GM19397 (cell line): ENCODE data around the gene B4GALT3.

Source experiments
- ATAC-seq: cut with Tn5 transposase; IDR thresholded peaks from one replicate; pipeline ENCODE4 v1.9.1; 2021; ENCODE audit warnings: mild to moderate bottlenecking, moderate library complexity; ENCODE audit not compliant: unreplicated experiment

B4GALT3 gene

DNA sequence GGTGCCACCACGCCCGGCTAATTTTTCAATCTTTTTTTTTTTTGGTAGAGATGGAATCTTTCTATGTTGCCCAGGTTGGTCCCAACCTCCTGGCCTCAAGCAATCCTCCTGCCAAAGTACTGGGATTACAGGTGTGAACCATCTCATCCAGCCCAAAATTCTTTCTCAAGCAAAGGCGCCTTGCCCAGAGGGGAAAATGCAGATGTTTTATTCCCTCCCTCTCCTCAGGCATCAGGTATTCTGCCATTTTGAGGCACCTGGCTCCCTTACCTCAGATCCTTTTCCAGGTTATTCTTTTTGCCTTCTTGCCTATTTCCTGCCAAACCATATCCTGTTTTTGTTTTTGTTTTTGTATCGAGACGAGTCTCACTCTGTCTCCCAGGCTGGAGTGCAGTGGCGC is 11.1 kb upstream of the B4GALT3 start:
- ATAC-seq: no peak

DNA sequence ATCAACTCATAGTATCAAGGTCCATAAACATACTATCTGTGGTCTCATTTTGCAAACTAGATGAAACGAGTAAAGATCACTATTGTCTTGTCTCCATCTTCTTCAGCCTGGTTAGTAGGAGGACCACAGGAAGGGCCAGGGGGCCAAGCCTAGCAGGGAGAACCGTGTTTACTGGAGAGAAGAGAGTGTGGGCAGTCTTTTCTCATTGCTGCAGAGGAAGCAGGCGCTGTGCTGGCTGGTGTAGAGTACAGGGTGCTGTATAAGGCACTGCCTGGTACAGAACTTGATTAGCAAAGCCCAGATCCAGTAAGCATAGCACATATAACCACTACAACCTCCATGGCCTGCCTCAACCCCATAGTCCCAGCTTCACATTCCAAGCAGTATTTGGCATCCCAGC is 10.0 kb upstream of the B4GALT3 start:
- no peak for ATAC-seq

DNA sequence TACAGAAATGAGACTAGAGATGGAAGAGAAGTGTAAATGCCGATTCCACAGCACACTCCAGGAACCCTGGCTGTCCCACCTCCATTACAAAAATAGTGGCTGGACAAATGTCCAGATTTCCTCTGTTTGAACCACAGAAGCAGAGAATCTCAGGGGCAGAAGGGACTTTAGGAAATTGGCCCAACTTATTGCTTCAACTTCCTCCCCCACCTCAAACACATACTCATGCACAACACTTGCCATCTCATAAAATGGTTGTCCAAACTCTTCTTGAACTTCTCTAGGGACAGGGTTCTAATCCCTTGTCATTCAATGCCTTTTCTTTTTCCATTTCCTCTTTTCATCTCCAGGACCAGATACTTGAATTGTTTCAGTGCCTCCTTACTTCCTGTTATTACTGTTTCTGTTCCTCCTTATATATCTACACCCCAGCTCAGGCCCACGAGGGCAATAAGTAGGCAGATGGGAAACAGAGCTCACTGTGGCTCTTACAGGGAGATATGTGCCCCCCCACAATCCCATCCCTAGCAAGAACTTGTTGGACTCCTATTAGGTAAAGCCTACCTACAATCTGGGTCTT is 8.5 kb upstream of the B4GALT3 start:
- peak; percentile 25 for ATAC-seq

DNA sequence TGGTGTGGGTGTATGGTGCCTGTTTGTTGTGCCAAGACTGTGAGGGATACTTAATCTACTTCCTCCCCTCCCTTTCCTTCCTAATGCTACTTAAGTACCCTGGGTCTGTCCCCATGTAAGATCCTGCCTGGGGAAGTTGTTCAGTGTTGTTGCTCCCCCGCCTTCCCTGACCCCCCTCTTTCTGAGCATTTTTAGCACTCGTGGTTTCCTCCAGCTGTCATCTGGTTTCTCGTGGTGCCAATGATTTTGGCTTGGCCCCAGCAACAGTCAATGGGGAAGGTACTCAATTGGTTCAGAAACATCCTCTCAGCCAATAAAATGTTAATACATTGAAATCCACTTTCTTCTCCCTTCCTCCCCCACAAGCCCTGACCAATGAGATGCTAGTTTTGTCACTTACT is 8.0 kb upstream of the B4GALT3 start:
- peak; percentile 54 for ATAC-seq

DNA sequence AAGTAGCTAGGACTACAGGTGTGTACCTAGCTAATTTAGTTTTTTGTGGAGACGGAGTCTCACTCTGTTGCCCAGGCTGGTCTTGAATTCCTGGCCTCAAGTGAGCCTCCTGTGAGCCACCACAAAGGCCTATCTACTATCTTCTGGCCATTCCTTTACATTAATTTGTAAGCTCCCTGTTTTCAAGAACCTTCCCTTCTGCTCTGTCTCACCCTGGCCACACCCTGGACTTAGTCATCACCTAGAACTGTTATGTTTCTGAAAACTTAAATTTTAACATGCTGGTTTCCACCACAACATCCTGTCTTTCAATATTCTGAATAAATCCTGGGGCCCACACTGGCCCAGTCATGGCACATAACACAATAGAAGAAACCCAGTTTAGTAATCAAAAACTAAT is 4.9 kb upstream of the B4GALT3 start:
- no peak for ATAC-seq

DNA sequence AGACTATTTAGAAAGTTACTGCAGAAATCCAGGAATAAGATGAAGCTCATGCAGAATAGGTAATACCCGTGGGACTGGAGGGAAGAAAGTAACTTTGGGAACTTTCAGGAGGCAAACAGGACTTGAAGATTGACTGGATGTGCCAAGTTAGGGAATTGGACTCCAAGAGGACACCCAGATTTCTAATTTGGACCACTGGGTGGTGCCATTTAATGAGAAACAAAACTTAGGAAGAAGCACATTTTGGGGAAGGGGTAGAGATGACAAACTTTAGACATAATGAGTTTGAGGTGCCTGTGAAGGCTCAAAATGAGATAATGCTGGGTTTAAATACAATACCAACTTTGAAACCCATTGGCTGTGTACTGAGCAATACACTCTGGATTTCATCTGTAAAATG is 3.3 kb upstream of the B4GALT3 start:
- no peak for ATAC-seq

DNA sequence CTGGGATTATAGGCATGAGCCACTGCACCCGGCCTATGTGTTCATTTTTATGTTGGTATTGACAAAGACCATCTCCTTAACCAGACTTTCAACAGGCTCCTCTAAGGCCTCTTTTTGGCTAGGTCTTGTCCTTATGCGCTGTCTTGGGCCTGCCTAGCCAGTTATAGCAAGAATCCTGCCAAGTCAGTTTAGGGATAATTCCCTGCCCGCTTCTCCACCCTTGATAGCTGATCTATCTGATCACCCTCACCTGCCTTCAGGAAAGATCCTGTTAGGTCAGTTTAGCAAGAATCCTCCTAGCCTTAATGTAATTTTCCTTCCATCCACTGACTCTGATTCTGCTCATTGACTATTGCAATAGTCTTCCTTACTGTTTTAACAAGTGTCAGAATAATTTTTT is 2.4 kb upstream of the B4GALT3 start:
- ATAC-seq: no peak

DNA sequence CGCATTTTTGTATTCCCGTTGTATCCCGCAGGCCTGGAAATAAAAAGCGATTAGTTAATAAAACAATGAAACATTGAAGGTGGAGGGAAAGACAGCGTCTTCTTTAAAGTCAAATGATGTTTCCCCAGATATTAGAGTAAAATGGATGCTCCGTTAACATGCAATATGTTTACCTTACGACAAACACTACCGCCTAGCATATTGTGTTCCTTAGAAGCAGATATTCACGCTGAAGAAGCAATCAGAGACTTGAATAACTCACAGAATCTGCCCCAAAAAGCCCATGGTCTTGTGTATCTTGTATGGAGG is 583 bp upstream of the B4GALT3 start:
- ATAC-seq: no peak

DNA sequence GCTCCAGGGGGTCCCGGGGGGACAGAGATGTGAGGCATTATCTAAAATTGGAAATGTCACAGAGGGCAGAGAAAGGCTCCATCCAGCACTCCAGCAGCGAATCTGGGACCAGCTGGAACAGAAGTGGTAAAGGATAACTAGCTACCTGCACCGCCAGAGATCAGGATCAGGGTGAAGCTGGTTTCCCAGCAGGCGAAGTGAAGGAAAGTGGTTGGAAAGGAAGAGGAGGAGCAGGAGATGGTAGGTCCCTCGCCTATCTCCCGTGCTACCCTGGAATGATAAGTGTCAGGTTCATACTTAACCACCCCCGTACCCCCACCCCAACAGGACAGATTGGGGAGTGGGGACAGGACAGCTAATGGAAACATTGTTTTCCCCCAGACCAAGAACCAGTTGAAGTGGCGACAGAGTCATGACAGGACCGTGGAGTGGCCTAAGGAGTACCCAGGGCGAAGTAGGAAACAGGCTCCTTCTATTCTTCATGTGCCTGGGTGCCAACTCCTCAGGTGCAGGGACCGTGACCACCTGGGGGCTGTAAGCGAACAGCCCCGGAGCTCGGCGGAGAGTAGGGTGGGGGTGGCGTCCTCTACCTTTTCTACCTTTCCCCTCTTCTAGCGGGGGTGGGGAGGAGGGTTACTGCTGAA is 717 bp downstream of the B4GALT3 start:
- no peak for ATAC-seq

DNA sequence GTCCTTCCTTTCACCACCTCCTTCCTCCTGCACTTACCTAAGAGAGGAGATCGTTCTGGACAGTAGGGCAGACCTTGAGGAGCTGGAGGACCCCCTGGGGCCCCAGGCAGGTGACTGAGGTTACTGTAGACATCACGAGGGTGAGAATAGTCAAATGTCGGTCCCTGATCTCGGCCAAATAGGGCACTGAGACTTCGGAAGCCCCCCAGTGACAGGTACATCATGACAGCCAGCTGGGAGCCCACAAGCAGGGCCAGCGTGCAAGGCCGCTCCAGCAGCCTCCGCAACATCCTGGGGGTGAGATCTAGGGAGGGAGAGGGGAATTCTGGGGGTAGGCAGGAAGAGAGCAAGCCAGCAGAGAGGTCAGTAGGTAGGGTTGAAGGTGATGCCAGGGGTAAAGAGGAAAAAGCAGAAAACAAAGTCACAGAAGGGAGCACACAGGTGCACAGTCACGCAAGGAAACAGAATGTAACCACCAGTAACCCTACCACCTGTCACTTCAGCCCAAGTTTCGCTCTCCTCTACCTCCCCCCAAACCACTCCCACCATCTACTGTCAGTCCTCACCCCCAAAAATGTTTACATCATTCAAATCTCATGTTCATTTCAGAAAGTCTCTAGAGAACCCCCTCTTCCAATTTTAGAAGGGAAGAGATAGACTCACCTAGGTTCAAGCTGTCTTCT is 1.4 kb downstream of the B4GALT3 start:
- no peak for ATAC-seq

DNA sequence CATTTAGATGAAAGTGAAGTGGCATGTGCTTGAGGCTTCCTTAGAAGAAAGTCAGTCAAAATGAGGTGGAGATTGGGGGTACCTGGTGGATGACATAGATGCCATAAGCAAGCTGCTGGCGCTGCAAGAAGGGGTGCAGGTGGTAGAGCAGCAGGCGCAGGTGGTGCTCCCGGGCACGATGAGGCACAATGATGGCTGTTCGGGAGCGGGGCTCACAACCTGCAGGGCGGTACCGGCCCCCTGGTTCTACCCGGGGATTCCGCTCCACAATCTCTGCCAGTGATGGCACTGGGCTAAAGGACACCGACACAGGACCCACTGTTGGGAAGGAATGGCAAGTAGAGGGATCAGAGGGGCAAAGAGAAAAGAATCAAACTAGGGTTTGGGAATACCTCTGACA is 2.4 kb downstream of the B4GALT3 start:
- no peak for ATAC-seq

DNA sequence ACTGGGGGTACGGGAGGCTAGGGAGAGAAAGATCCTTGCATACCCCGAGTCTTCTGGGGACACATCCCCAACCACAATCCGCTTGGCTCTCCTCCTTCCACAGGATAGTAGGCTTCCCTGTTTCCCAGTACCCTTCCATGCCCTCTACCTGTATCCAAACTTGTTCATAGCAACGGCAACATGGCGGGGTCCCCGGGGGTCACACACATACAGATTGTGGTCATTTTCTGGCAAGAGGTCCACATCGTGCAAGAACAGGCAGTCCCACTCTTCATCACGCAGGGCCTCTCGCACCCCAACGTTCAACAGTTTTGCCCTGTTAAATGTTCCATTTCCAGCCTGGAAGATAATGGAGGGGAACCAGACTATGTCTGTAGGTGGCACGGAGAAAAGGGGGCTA is 3.6 kb downstream of the B4GALT3 start:
- no peak for ATAC-seq

DNA sequence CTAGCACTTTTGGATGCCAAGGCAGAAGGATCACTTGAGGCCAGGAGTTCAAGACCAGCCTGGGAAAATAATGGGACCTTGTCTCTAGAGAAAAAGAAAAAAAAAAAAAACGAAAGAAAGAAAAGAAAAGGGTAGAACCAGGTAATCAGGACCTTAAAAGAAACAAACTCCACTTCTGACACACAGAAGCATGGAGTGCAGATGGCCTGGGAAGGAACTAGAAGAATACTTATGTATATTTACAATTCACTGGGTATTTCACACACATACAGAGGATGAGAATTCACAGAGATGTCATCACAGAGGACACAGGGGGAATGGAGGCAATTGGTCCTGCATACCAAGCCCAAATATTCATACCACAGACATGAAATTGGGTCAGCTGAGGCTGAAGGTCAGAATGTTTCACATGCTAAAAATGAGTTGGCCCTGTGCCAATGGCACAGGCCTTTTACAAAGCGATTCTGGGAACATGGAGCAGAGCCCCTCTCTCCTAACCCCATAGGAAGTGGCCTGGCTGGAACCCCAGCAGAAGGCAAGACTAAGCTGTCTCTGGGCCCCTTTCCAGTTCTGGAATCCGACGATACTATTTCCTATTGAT is 4.4 kb downstream of the B4GALT3 start:
- ATAC-seq: no peak

DNA sequence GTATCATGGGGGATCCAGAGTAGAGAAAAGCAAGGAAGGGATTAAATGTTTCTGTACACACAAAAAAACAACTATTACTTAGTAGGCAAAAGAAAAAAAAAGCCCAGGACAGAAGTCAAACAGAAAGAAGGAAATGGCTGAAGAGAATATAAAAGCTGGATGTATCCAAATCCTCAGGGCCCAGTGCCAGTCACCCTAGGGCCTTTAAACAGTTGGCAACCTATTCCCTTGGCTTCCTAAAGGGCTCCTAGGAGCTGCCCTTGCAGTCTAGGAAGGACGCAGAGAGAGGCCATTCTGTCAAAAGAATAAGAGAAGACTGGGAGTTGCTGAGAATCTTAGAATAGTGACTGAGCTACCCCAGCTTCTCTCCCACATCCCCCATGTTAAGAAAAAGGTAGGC is 5.0 kb downstream of the B4GALT3 start:
- ATAC-seq: no peak

DNA sequence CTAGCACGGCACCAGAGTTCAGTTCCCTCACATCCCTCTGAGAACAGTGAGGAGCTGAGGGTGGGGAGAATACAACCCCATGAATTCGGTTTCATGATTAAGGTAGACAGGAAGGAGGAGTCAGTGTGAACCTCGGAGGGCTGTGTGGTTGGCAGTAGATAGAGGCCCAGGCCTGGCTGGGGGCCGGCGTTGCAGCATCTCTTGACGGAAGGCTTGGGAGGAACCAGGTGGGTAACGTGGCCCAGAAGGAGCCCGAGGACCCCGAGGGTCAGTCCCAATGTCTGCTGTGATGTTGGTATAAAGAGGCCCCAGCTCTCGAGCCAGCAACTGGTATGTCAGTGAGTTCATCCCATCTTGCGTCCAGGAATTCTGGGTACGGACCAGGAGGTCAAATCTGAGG is 5.6 kb downstream of the B4GALT3 start:
- no peak for ATAC-seq

DNA sequence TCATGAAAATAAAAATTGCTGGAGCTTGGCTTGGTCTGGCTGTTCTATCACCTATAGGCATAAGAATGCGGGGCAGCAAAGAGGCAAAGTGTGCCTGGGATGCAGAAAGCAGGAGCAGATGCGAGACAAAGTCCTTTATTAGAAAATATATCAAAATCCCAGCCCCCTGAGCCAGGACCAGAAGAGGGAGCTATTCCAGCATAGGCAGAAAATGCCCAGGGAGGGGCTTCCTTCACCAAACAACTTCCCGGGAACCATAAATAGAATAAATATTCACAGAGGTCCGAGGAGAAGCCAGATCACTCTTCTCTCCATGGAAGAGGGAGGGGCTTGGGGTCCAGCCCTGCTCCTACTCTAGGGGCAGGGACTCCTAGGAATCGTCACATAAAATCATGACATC is 6.1 kb downstream of the B4GALT3 start:
- ATAC-seq: no peak

DNA sequence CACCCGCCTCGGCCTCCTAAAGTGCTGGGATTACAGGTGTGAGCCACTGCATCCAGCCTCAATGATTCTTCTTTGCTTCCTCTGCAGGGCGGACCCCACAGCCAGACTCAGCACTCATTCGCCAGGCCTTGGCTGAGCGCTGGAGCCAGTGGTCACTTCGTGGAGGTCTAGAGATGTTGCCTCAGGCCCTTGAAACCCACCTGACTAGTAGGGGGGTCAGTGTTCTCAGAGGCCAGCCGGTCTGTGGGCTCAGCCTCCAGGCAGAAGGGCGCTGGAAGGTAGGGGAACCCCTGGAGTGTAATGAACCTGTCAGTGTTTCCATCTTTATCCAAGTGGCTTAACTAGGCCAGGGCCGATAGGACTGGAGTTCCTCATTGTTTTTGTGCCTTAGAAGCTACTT is 8.4 kb downstream of the B4GALT3 start:
- no peak for ATAC-seq

DNA sequence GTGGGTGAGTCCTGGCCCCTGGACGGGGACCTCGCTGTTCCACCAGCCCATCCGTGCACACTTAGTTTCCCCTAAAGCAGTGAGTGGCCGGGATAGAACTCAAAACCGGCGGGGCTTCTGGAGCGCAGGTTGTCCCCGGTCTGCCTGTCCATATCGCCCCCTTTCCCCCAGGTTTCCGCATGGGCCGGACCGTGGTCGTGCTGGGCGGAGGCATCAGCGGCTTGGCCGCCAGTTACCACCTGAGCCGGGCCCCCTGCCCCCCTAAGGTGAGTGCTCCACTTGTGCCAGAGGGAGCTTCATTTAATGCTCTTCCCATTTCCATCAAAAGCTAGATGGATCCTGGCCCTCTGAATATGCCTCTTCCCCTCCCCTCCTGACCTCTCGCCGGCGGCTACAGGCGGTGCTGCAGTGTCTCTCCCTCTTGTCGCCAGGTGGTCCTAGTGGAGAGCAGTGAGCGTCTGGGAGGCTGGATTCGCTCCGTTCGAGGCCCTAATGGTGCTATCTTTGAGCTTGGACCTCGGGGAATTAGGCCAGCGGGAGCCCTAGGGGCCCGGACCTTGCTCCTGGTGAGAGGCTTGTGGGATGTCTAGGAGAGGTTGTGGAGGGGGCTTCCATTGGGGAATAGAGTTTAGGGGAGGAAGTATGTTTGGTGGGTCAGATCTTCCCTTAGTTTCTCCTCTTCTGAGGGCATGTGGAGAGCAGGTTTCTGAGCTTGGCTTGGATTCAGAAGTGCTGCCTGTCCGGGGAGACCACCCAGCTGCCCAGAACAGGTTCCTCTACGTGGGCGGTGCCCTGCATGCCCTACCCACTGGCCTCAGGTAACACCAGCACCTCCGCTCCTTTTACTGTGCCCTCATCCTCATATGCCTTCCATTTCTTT is 10.4 kb downstream of the B4GALT3 start:
- no peak for ATAC-seq

DNA sequence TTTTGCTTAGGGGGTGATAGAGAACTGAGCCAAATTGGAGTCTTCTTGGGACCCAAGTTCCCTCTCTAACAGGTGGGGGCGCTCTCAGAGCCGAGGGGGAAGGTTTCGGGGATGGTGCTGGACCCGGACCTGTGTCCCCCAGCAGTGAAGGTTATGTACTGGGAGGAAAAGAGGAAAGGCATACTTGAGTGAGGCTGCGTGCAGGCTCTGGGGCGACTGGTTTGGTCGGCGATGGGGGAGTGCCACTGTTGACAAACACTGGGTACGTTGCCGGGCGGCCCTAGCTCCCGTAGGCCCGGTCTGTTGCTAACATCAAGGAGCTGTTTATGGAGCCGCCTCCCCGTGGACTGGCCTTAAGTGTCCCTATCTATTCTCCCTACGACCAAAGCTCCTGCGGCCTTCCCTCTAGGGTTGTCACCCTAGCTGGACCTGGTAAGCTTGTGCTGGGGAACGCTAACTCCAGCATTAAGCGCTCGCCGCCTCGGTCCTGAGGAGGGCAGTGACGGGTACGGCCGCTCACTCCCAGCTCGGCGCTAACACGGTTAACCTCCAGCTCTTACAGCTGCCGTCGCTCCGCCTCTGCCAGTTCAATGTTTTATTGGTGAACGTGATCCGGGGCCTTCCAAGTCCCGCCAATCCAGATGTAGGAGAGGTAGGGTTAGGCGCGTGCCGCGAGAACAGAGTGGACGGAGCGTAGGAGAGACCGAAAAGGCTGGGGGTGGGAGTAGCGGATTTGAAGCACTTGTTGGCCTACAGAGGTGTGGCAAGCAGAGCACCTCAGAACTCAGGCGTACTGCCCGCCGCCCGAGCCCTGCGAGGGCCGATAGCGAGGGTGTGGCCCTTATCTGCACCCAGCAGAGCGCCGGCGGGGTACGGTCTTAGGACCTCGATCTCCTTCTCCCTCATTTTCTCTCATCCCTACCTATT is 11.3 kb downstream of the B4GALT3 start, which contains the start of gene PPOX:
Gene PPOX (plus strand): TSS at position 685 of the 927 bp plus-strand sequence. CDS start 422 bp downstream, outside the sequence.
- peak; percentile 93 for ATAC-seq
